Activated CD8-positive, alpha-beta memory T cell treated with anti-CD3 and anti-CD28 coated beads for 1 hour (primary cell): ENCODE data around the gene CRYGN.

Source experiments
- DNase-seq, 2 donors: peaks; one replicate each; pipeline ENCODE4 v3.0.0-alpha.2; 2020; ENCODE audit warnings: low read depth in 1 of 2; ENCODE audit errors: extremely low read depth in 1 of 2

CRYGN gene

GRCh38 chr7:151439855-151440798, at the start of gene CRYGN:
TSS of gene CRYGN (minus strand) at chr7:151440141. CDS start at chr7:151439917, 224 bp downstream.
- DNase-seq = no peak

GRCh38 chr7:151489498-151489897, 49.6 kb upstream of the CRYGN start:
- no peak for DNase-seq

GRCh38 chr7:151488096-151488495, 48.2 kb upstream of the CRYGN start:
- DNase-seq = no peak

GRCh38 chr7:151487228-151487627, 47.3 kb upstream of the CRYGN start:
- DNase-seq = no peak

GRCh38 chr7:151486074-151486473, 46.1 kb upstream of the CRYGN start:
- DNase-seq = no peak

GRCh38 chr7:151484971-151485707, 45.2 kb upstream of the CRYGN start:
- DNase-seq = no peak

GRCh38 chr7:151483711-151483983, 43.7 kb upstream of the CRYGN start:
- no peak for DNase-seq

GRCh38 chr7:151482883-151483710, 43.2 kb upstream of the CRYGN start:
- no peak for DNase-seq

- DNase-seq = no peak
Measured at GRCh38 chr7:151481650-151482505, 41.9 kb upstream of the CRYGN start.

- no peak for DNase-seq
Measured at GRCh38 chr7:151477867-151478266, 37.9 kb upstream of the CRYGN start.

- no peak for DNase-seq
Measured at GRCh38 chr7:151472644-151473380, 32.9 kb upstream of the CRYGN start.

GRCh38 chr7:151470711-151471110, 30.8 kb upstream of the CRYGN start:
- no peak for DNase-seq

GRCh38 chr7:151469281-151469680, 29.3 kb upstream of the CRYGN start:
- DNase-seq = no peak

GRCh38 chr7:151468217-151469018, 28.5 kb upstream of the CRYGN start:
- no peak for DNase-seq

- DNase-seq = no peak
Measured at GRCh38 chr7:151465169-151465568, 25.2 kb upstream of the CRYGN start.

- DNase-seq = no peak
Measured at GRCh38 chr7:151462306-151462779, 22.4 kb upstream of the CRYGN start.

GRCh38 chr7:151461942-151462230, 21.9 kb upstream of the CRYGN start:
- no peak for DNase-seq

- DNase-seq = no peak
Measured at GRCh38 chr7:151461096-151461941, 21.4 kb upstream of the CRYGN start.
